ENCODE measurements around the gene PDZRN4. TPM values are rescaled to one million over a fixed set of nuclear protein-coding genes. Genes with fewer than 3 reads are reported as not detected.

Gene PDZRN4
- total RNA-seq, 1 donor from 2014 or later, result 0.75 TPM

- no peaks in the 10 kb centered on the region for H3K4me1 ChIP-seq
- TF ChIP-seq CTCF (IDR thresholded peaks at IDR 0.05), result no peak
- ATAC-seq (no peak), DNase-seq (no peak)
- no peak overlapping the region for H3K27ac ChIP-seq
- H3K27me3 ChIP-seq, result no peaks in the 10 kb centered on the region
- H3K9me3 ChIP-seq, result no peaks in the 10 kb centered on the region
- no peaks in the 10 kb centered on the region for H3K36me3 ChIP-seq
- intact Hi-C loops (cut with DNase I), result no loop called here
- H3K4me3 ChIP-seq, result no peak overlapping the region
These were observed 288.6 kb downstream of the PDZRN4 start for GRCh38 chr12:41476499-41477439.

DNA sequence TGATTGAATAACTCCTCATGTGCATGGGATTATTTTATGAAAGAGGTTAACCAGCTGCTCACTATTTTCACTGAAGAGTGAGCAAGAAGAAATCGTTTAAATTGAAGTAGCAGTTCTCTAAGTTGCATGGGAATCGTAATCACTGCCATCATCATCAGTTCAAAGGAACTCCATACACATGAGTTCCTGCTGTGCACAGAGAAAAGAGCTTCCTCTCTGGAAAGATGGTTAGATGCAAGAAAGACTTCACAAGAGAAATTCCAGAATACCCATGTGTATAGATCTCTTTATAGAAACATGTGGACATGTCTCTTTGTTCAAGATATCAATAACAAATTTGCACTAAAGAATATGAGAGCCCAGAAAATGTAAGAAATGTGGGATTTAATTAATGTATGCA lies 291.3 kb downstream of the PDZRN4 start:
- Histone ChIP-seq H3K27ac (no peak overlapping the region), H3K36me3 (no peaks in the 10 kb centered on the region), H3K4me1 (no peaks in the 10 kb centered on the region), H3K4me3 (no peak overlapping the region), H3K27me3 (no peaks in the 10 kb centered on the region), H3K9me3 (no peaks in the 10 kb centered on the region)
- ATAC-seq, result no peak
- TF ChIP-seq CTCF (IDR thresholded peaks at IDR 0.05), result no peak
- intact Hi-C loops (cut with DNase I), result no loop called here
- DNase-seq, result no peak

GRCh38 chr12:41485203-41485602 lies 297.1 kb downstream of the PDZRN4 start:
- Histone ChIP-seq H3K27ac (no peak overlapping the region), H3K36me3 (no peaks in the 10 kb centered on the region), H3K4me1 (no peaks in the 10 kb centered on the region), H3K9me3 (no peaks in the 10 kb centered on the region), H3K4me3 (no peak overlapping the region), H3K27me3 (no peaks in the 10 kb centered on the region)
- ATAC-seq (no peak), DNase-seq (no peak)
- intact Hi-C loops (cut with DNase I), result no loop called here
- TF ChIP-seq CTCF (IDR thresholded peaks at IDR 0.05), result no peak

- Histone ChIP-seq H3K9me3 (no peaks in the 10 kb centered on the region), H3K4me3 (no peak overlapping the region), H3K4me1 (no peaks in the 10 kb centered on the region), H3K27me3 (no peaks in the 10 kb centered on the region), H3K27ac (no peak overlapping the region), H3K36me3 (no peaks in the 10 kb centered on the region)
- no peak for TF ChIP-seq CTCF (IDR thresholded peaks at IDR 0.05)
- intact Hi-C loops (cut with DNase I), result no loop called here
- no peak for DNase-seq
- no peak for ATAC-seq
These were observed 298.6 kb downstream of the PDZRN4 start for GRCh38 chr12:41486718-41487117.

DNA sequence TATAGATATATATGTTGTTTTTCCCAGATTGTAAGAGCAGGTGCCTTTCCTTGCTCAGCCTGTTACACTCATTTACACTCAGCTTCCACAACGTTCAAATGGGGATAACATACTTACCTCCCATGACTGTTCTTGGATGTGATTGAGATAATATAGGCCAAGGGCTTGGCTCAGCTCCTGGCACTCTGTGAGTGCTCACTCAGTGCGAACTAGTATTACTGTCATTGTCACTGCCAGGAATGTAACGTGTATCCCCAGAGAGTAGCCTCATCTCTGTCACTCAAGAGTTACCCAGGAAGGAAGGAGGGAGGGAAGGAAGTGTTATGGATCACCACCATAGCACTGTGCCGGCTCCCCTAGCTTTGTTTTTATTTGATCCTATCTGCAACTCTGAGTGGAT lies 307.9 kb downstream of the PDZRN4 start:
- no peak for TF ChIP-seq CTCF (IDR thresholded peaks at IDR 0.05)
- ATAC-seq (no peak), DNase-seq (no peak)
- intact Hi-C loops (cut with DNase I), result no loop called here
- Histone ChIP-seq H3K36me3 (no peaks in the 10 kb centered on the region), H3K27ac (no peak overlapping the region), H3K4me3 (no peak overlapping the region), H3K4me1 (no peaks in the 10 kb centered on the region), H3K9me3 (no peaks in the 10 kb centered on the region), H3K27me3 (no peaks in the 10 kb centered on the region)
